Duodenal mucosa (tissue), 2 donors: Measurements from ENCODE around the gene NAB1.

Experiments
- H3K27ac ChIP-seq: one replicate; pipeline ENCODE4 v1.7.0; 2013; ENCODE audit warnings: low read depth, low read length
- H3K27me3 ChIP-seq, 2 donors: one replicate each; pipeline ENCODE4 v1.7.0; 2013; ENCODE audit warnings: low read length in 2 of 2, control low read depth in 1 of 2; ENCODE audit not compliant: insufficient read depth in 2 of 2, control insufficient read depth in 1 of 2
- H3K36me3 ChIP-seq, 2 donors: one replicate each; pipeline ENCODE4 v1.7.0; 2013; ENCODE audit warnings: low read length in 2 of 2, control low read depth in 1 of 2; ENCODE audit not compliant: insufficient read depth in 2 of 2, control insufficient read depth in 1 of 2
- H3K4me1 ChIP-seq, 2 donors: one replicate each; pipeline ENCODE4 v1.7.0; 2013; ENCODE audit warnings: low read length in 2 of 2, control low read depth in 1 of 2; ENCODE audit not compliant: insufficient read depth in 2 of 2, control insufficient read depth in 1 of 2
- H3K4me3 ChIP-seq, 2 donors: one replicate each; pipeline ENCODE4 v1.7.0; 2013; ENCODE audit warnings: low read length in 2 of 2, low read depth in 1 of 2
- H3K9ac ChIP-seq, 2 donors: one replicate each; pipeline ENCODE4 v1.7.0; 2013; ENCODE audit warnings: low read length in 2 of 2, low read depth in 1 of 2
- H3K9me3 ChIP-seq, 2 donors: one replicate each; pipeline ENCODE4 v1.7.0; 2013; ENCODE audit warnings: low read length in 2 of 2, control low read depth in 1 of 2; ENCODE audit not compliant: control insufficient read depth in 1 of 2

Gene NAB1

DNA sequence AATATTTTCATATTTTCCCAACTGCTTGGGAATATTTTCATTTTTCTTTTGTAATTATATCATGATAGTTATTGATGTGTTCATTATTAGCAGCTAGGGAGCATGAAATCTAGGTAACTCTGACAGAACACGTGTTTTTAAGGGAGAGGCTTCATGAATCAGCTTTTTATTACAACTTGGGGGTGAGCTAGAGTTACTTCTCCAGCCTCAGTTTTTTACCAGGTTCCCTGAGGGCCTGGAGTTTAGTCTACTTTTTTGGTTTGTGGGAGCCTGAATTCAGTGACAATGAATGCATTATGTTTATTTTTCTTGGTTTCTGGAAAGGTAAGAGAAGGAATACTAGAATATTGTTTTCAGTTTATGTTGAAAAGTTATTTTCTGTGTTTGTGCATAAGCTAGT lies 18.0 kb downstream of the NAB1 start:
- Histone ChIP-seq H3K27ac (no peak overlapping the region), H3K4me1 (peaks cover 0 to 4% of the 10 kb centered on the region in 2 donors), H3K4me3 (no peak overlapping the region), H3K27me3 (no peaks in the 10 kb centered on the region), H3K9me3 (no peaks in the 10 kb centered on the region), H3K9ac (no peak overlapping the region), H3K36me3 (peaks cover 5 to 16% of the 10 kb centered on the region in 2 donors)

DNA sequence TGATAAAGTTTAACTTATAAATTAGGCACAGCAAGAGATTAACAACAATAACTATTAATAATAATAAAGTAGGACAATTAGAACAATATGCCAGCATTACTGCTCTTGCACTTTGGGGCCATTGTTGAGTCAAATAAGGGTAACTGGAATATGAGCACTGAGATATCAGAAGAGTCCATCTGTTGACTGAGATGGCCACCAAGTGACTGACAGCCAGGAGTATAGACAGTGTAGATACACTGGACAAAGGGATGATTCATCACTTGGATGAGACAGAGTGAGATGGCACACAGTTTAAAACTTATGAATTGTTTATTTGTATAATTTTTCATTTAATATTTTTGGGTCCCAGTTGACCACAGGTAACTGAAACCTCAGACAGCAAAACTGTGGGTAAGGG lies 20.0 kb downstream of the NAB1 start:
- Histone ChIP-seq H3K4me3 (no peak overlapping the region), H3K9me3 (no peaks in the 10 kb centered on the region), H3K27me3 (no peaks in the 10 kb centered on the region), H3K36me3 (peaks cover 8 to 20% of the 10 kb centered on the region in 2 donors), H3K9ac (no peak overlapping the region), H3K27ac (no peak overlapping the region), H3K4me1 (no peaks in the 10 kb centered on the region)

DNA sequence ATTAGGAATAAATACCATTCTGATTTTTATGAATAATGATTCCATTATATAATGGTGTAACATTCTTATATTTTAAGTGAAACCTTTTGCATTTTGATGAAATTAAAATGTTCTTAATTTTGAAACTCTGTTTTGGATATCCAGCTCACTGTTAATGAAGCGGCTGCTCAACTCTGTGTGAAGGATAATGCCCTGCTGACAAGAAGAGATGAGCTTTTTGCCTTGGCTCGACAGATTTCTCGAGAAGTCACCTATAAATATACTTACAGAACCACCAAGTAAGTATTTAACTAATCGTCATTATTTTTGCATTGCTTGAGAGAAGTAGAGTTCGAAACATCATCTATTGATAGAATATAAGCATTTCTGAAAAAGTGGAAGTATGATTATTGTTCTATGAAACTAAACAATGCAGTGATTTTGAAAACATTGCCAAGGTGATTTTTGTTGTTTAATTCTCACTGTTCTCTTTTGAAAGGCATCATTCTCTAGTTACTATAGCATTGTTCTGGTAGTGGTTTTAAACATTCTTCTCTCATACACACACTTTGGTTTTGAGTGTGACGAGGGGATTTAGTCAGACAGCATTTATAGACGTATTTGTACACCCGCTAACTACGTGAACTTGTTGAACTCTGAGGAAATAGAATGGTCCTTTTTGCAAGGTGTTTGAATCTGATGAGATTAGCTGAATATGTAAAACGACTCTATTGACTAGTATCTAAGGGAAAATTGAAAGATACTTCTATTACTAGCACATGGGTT lies 21.5 kb downstream of the NAB1 start:
- H3K27ac ChIP-seq: no peak overlapping the region
- no peak overlapping the region for H3K4me3 ChIP-seq
- peaks cover 13 to 25% of the 10 kb centered on the region in 2 donors for H3K36me3 ChIP-seq
- no peak overlapping the region for H3K9ac ChIP-seq
- H3K9me3 ChIP-seq: no peaks in the 10 kb centered on the region
- H3K4me1 ChIP-seq: no peaks in the 10 kb centered on the region
- no peaks in the 10 kb centered on the region for H3K27me3 ChIP-seq

DNA sequence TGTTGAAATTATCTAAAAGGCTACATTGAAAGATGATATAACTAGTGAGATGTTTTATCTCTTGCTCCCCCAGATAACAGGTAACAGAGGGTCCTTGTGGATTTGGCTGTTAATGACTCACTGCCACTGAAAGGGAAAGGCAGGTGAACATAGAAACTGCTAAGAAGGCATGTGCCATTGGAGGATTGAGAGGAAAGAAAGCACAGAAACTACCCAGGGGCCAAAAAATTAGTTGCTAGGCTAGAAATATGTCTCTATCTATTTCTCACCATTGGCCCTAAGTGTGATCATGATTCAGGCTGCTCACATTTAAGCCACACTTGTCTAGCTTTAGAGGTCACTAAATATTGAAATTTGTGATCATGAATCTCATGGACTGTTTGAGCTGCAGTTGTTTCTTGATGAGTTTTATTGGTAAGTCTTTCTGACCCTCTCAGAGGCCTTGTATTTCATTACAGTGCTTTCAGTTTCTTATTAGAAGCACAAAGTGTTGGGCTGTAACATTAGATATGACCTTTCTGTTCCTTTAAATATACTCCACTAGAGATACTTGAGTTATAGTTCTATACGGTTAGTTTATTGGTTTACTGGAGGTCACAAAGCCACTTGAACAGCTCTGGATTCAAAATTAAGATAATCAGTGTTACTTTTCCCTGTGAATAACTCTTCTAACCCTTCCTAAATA lies 26.2 kb downstream of the NAB1 start:
- Histone ChIP-seq H3K9me3 (no peaks in the 10 kb centered on the region), H3K27me3 (no peaks in the 10 kb centered on the region), H3K4me1 (no peaks in the 10 kb centered on the region), H3K9ac (no peak overlapping the region), H3K36me3 (peaks cover 13 to 36% of the 10 kb centered on the region in 2 donors), H3K4me3 (no peak overlapping the region), H3K27ac (no peak overlapping the region)

DNA sequence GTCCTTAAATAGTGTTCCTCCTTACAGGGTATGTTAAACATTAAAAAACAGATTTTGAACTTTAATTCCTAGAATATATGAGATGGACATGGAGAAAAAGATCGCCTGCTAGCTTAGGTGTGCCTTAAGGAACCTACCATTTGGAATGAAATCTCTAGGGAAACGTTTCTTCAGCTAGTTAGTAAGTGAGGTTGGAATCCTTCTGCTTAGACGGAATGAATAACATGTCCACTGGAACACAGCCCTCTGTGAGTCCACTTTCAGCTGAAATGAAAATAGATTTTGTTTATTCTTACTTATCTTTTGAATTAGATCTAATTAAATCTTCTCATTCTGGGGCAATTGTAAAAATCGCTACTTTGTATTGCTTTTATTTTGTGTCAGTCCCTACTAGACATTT lies 28.4 kb downstream of the NAB1 start:
- H3K27ac ChIP-seq: no peak overlapping the region

DNA sequence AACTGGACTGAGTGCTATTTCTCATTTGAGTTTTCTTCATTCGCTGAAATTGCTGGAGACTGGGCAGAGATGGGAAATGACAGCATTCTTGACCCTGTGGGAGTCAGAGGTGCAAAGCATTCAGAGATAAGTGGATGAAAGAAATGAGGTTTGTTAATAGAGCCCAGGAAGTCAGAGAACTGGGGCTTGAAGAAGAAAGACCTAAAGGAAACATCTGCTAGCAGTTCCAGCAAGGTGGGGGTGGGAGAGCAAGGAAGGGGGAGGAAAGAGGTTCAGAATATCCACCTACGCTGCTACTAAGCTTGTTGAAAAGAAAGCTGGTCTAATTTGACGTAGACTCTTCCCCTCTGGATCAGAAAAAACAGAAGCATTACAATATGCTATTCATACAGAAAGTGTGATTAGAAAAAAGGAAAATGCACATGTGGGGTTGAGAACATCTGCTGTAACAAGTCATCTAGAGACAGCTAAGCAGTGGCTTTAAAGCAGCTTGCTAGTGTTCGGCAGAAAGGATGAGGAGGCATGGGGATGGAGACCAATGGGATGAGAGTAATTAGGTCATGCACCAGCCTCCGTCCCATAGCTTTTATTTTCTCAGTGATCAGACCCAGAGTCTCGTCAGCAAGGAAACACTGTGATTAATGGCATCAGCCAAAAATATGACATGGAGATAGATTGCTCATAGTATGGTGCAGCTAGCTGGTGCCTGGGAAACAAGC lies 29.7 kb downstream of the NAB1 start:
- Histone ChIP-seq H3K4me3 (no peak overlapping the region), H3K9me3 (no peaks in the 10 kb centered on the region), H3K9ac (no peak overlapping the region), H3K4me1 (peaks cover 0 to 2% of the 10 kb centered on the region in 2 donors), H3K36me3 (peaks cover 5 to 17% of the 10 kb centered on the region in 2 donors), H3K27me3 (no peaks in the 10 kb centered on the region), H3K27ac (no peak overlapping the region)

More for the DNA sequence above, 28.4 kb downstream of the NAB1 start:
- H3K27me3 ChIP-seq: no peaks in the 10 kb centered on the region
- no peak overlapping the region for H3K9ac ChIP-seq
- H3K9me3 ChIP-seq: no peaks in the 10 kb centered on the region
- H3K36me3 ChIP-seq: peaks cover 7 to 21% of the 10 kb centered on the region in 2 donors
- H3K4me3 ChIP-seq: no peak overlapping the region
- H3K4me1 ChIP-seq: no peaks in the 10 kb centered on the region

DNA sequence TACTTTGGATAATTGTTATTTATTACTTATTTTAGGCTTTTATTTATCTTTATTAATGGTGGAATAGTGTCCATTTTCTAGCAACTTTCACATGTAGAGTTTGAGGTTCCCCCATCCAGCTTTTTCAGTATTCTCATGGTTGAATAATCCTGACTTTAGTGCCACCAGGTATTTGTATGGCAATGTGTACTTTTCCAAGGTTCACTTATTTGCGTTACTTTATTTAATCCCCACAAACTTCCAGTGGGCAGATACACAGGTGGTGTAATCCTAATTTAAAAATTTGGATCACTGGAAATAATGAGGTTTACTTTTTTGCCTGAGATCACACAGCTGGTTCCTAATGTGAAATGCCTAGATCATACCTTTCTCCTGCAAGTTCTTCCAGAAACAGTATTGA lies 30.5 kb downstream of the NAB1 start:
- Histone ChIP-seq H3K27ac (no peak overlapping the region), H3K27me3 (no peaks in the 10 kb centered on the region), H3K36me3 (peaks cover 5 to 12% of the 10 kb centered on the region in 2 donors), H3K4me3 (no peak overlapping the region), H3K9me3 (no peaks in the 10 kb centered on the region), H3K4me1 (peaks cover 0 to 4% of the 10 kb centered on the region in 2 donors), H3K9ac (no peak overlapping the region)

DNA sequence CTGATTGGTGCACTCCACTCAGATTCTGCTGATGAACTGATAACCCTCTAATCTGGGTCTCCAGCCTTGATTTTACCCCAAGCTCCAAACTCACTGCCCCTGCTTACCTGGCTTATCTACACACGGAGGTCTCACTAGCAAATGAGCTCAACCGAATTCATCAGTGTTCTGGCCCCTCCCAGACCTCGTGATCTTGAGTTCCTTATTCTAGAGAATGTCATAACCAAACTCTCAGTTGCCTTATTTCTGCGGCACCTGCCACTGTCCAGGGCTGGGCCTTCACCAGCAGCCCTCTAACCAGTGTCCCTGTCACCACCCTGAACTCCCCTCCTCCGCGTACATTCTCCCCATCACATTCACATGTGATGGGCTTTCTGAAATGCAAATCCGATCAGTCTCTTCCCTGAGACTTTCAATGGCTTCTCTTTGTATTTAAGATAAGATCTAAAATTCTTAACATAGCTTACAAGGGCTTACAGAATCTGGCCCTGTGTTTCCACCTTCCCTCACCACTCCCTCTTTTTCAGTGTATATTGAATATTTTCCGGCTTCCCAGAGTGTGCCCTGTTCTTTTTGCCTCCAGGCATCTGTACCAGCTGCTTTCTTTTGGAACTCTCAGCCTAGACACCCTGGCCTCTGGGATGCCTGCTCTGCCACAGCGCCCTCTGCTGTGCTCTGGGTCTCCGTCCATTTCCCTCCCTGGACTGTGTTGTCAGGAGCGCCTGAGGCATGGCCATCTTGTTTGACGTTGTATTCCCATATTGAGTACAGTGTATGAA lies 31.1 kb downstream of the NAB1 start:
- no peaks in the 10 kb centered on the region for H3K27me3 ChIP-seq
- H3K36me3 ChIP-seq: peaks cover 0 to 12% of the 10 kb centered on the region in 2 donors
- H3K9me3 ChIP-seq: no peaks in the 10 kb centered on the region
- no peak overlapping the region for H3K27ac ChIP-seq
- H3K9ac ChIP-seq: no peak overlapping the region
- no peak overlapping the region for H3K4me3 ChIP-seq
- peaks cover 0 to 4% of the 10 kb centered on the region in 2 donors for H3K4me1 ChIP-seq

DNA sequence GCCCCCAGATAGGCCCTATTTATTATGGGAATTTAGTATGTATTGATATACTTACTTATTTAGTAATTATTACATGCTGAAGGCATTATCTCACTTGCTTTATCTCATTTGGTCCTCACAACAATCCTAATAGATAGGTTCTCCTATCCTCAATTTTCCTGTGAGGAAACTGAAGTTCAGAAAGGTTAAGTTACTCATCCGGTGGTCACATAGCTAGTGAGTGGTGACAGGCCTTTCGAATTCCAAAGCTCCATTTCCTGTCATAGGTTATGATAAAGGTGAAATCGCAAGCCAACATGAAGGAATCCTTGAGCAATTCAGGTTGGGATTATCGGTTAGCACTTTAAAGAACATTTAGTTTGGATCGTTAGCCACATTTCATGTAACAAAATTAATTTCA lies 33.3 kb downstream of the NAB1 start:
- Histone ChIP-seq H3K4me3 (no peak overlapping the region), H3K9me3 (no peaks in the 10 kb centered on the region), H3K27ac (no peak overlapping the region), H3K27me3 (no peaks in the 10 kb centered on the region), H3K4me1 (peaks cover 0 to 4% of the 10 kb centered on the region in 2 donors), H3K36me3 (peaks cover 0 to 17% of the 10 kb centered on the region in 2 donors), H3K9ac (no peak overlapping the region)
